ENCODE data around the gene GPRIN3.

GRCh38 chr4:89279385-89279784 is 28.2 kb downstream of the GPRIN3 start:
- TF ChIP-seq, protein P1, sequence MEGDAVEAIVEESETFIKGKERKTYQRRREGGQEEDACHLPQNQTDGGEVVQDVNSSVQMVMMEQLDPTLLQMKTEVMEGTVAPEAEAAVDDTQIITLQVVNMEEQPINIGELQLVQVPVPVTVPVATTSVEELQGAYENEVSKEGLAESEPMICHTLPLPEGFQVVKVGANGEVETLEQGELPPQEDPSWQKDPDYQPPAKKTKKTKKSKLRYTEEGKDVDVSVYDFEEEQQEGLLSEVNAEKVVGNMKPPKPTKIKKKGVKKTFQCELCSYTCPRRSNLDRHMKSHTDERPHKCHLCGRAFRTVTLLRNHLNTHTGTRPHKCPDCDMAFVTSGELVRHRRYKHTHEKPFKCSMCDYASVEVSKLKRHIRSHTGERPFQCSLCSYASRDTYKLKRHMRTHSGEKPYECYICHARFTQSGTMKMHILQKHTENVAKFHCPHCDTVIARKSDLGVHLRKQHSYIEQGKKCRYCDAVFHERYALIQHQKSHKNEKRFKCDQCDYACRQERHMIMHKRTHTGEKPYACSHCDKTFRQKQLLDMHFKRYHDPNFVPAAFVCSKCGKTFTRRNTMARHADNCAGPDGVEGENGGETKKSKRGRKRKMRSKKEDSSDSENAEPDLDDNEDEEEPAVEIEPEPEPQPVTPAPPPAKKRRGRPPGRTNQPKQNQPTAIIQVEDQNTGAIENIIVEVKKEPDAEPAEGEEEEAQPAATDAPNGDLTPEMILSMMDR (tag by site-specific recombination; IDR thresholded peaks at IDR 0.05) = no peak
- TF ChIP-seq IKZF3 (tag by site-specific recombination; IDR thresholded peaks at IDR 0.05) (no peak), YY1 (tag by site-specific recombination; IDR thresholded peaks at IDR 0.05) (no peak), ZNF423 (tag by site-specific recombination; IDR thresholded peaks at IDR 0.05) (no peak), TSHZ1 (tag by site-specific recombination; IDR thresholded peaks at IDR 0.05; ENCODE audit: borderline replicate concordance) (no peak), ZNF701 (tag by site-specific recombination; IDR thresholded peaks at IDR 0.05) (no peak), ZNF221 (tag by site-specific recombination; IDR thresholded peaks at IDR 0.05; ENCODE audit: borderline replicate concordance) (no peak), ZNF133 (tag by site-specific recombination; IDR thresholded peaks at IDR 0.05) (no peak), MZF1 (tag by site-specific recombination; IDR thresholded peaks at IDR 0.05; ENCODE audit: borderline replicate concordance) (no peak)
- TF ChIP-seq, protein P2, sequence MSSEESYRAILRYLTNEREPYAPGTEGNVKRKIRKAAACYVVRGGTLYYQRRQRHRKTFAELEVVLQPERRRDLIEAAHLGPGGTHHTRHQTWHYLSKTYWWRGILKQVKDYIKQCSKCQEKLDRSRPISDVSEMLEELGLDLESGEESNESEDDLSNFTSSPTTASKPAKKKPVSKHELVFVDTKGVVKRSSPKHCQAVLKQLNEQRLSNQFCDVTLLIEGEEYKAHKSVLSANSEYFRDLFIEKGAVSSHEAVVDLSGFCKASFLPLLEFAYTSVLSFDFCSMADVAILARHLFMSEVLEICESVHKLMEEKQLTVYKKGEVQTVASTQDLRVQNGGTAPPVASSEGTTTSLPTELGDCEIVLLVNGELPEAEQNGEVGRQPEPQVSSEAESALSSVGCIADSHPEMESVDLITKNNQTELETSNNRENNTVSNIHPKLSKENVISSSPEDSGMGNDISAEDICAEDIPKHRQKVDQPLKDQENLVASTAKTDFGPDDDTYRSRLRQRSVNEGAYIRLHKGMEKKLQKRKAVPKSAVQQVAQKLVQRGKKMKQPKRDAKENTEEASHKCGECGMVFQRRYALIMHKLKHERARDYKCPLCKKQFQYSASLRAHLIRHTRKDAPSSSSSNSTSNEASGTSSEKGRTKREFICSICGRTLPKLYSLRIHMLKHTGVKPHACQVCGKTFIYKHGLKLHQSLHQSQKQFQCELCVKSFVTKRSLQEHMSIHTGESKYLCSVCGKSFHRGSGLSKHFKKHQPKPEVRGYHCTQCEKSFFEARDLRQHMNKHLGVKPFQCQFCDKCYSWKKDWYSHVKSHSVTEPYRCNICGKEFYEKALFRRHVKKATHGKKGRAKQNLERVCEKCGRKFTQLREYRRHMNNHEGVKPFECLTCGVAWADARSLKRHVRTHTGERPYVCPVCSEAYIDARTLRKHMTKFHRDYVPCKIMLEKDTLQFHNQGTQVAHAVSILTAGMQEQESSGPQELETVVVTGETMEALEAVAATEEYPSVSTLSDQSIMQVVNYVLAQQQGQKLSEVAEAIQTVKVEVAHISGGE (tag by site-specific recombination; conservative IDR thresholded peaks at IDR 0.05; ENCODE audit: low read depth) = no peak
- TF ChIP-seq, protein P3, sequence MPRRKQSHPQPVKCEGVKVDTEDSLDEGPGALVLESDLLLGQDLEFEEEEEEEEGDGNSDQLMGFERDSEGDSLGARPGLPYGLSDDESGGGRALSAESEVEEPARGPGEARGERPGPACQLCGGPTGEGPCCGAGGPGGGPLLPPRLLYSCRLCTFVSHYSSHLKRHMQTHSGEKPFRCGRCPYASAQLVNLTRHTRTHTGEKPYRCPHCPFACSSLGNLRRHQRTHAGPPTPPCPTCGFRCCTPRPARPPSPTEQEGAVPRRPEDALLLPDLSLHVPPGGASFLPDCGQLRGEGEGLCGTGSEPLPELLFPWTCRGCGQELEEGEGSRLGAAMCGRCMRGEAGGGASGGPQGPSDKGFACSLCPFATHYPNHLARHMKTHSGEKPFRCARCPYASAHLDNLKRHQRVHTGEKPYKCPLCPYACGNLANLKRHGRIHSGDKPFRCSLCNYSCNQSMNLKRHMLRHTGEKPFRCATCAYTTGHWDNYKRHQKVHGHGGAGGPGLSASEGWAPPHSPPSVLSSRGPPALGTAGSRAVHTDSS (tag by site-specific recombination; IDR thresholded peaks at IDR 0.05) = no peak

Data from HEK293 (cell line).